GM10266 (cell line): ENCODE results near the gene SH3BP1.
"Not testable (repeated sequence)": the region's sequence is repeated elsewhere in the genome, so short reads cannot be mapped to it uniquely, and the experiment has no call there.

Experiments
- DNase-seq: peaks from one replicate; pipeline ENCODE4 v3.0.0; 2012; ENCODE audit errors: extremely low spot score
- CTCF ChIP-seq: IDR thresholded peaks from 2 replicates; pipeline ENCODE4 v1.5.1; 2012; ENCODE audit warnings: mild to moderate bottlenecking, low read depth; ENCODE audit not compliant: control insufficient read depth, insufficient read depth; ENCODE audit errors: missing control alignments

Gene SH3BP1

DNA sequence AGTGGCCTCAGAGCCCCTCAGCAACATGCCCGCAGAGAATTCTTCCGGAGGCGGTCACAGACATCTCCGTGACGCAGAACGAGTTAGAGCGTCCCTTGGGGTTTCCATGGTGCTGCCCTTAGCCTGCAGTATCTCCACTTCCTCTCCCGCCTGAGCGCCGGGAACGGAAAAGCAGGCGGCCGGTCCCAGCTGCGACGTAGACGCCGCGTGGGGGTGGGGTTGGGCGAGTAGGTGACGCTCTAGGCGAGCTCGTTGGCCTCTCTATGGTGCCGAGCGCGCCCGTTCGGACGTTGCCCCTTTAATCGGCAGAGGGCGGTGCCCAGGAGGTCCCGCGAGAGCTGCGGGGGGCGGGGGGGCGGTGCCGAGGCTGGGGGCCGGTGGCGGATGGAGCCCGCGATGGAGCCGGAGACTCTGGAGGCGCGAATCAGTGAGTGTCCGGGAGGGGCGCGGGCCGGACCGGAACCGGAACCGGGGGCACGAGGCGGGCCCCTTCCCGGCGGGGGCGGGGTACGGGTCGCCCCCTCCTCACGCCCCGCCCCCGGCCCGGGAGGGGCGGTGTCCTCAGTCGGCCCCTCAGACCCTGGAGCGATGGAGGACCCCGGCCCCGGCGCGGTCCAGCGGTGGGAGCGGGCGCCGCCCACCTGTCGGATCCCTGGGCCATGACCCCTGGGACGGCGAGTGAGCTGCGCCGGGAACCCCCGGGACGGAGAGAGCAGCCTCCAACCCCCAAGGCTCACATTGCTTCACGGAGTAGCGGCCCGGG, 30.8 kb upstream of the SH3BP1 start, which contains the start of gene GGA1:
TSS of gene GGA1 (plus strand) at position 358 of the 763 bp plus-strand sequence. CDS start at position 385, 27 bp downstream.
- no peak for TF ChIP-seq CTCF
- DNase-seq: peak; percentile 97

GRCh38 chr22:37609240-37610152, 30.0 kb upstream of the SH3BP1 start:
- peak; percentile 65 for DNase-seq
- TF ChIP-seq CTCF: no peak

- not testable (repeated sequence) for DNase-seq
Observed at GRCh38 chr22:37610153-37610475, 29.4 kb upstream of the SH3BP1 start.

DNA sequence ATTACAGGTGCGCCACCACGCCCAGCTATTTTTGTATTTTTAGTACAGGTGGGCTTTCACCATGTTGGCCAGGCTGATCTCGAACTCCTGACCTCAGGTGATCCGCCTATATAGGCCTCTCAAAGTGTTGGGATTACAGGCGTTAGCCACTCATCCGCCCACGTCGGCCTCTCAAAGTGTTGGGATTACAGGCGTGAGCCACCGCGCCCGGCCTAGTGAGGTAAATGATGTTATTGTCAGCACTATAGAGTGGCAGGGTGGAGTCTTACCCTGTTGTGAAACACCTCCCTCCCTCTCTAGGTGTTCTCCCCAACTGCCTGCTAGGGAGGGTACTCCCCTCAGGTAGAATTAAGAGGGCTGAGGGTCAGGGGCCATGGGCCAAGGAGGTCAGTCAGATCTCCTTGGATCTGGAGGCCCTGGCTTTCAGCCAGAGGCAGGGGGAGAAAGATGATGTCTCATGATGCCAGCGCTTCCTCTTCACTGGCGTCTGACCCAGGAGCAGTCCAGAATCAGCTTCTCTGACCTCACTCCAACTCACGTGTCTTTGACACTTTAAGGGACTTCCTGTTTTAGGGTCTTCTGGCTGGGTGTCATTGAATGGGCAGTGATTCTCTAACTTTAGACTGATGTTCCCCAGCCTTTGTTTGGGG, 28.9 kb upstream of the SH3BP1 start:
- TF ChIP-seq CTCF: no peak
- no peak for DNase-seq

DNA sequence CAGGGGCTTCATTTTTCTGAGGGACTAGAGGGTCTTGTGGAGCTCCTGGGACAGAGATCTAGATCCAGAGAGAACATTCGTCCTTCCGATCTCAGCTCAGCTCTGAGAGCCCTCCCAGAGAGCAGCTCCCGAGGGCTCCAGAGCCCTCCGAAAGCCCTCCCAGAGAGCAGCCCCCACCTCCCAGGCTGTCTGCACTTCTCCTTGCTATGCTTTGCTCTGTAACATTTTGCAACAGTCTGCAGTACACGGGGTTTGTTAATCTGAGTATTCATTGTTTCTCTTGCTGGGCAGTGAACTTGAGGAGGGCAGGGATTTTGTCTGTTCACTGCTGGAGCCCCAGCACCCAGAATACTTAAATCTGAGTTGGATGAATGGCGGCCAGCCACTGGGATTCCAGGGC, 28.3 kb upstream of the SH3BP1 start:
- DNase-seq: no peak

DNA sequence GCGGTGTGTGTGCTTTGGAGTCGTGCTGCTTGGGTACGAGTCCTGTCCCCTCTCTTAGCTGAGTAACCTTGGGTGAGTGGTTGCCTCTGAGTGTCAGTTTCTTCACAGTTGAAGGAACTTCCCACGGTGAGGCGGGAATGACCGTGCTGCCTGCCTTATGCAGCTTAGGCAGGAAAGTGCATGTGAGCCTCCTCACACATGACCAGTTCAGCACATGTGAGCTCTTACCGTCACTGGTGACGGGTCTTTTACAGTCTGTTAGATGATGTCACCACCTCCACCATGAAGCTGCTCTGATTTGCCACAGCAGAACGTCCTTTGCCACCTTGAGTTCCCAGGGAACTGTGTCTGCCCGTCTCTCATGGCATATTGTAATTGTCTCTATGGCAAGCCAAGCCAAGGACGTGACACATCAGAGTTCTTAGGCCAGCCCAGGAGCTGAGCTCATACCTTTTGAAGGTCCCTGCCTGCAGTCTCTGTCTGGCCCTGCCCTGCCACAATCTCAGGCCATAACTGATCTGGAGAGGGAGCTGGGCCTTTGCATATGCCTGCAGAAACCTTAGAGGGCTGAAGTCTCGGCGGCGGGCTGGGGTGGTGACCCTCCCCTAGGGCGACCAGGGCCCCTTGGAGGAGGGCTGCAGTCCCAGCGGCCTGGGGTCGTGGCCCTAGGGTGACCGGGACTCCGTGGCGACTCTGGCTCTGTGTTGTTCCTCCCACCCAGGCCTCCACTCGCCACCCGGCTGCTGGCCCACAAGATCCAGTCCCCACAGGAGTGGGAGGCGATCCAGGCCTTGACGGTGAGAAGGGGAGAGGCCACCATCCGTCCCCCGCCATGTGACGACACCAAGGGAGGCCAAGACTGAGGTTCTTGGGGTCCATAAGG, 23.0 kb upstream of the SH3BP1 start:
- no peak for TF ChIP-seq CTCF
- no peak for DNase-seq

More for the DNA sequence above, 28.3 kb upstream of the SH3BP1 start:
- TF ChIP-seq CTCF: no peak

- DNase-seq: no peak
- TF ChIP-seq CTCF: no peak
Observed at GRCh38 chr22:37617431-37617830, 22.0 kb upstream of the SH3BP1 start.
